ENCODE results near the gene ATP12A.

Gene ATP12A

DNA sequence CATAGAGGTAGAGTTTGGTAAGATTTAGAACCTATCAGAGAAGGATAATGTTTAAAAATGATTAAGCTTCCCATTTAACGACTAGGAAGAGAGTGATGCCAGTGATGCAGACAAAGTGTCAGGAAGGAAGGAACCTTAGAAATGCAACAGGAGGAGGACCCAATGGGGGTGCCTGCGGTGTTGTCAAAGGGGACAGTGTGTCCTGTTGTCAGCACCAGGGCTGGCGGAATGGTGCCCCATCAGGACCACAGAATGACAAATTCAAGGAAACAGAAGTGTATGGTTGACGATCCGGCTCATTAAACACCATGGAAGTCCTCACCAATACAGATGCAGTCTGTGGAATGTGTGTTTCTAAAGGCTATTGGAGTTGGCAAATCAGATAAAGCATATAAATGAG lies 19.3 kb downstream of the ATP12A start:
- no peak for DNase-seq (ENCODE audit: extremely low spot score)
- ChIA-PET POLR2A (no interaction called here), CTCF (interaction anchor here (0.8 to 2.3 kb wide), 4 partner anchors 10 to 28 kb away, joined by 3 to 10 read pairs (median 4); no protein-coding TSS in a partner anchor)
- TF ChIP-seq, protein P1, sequence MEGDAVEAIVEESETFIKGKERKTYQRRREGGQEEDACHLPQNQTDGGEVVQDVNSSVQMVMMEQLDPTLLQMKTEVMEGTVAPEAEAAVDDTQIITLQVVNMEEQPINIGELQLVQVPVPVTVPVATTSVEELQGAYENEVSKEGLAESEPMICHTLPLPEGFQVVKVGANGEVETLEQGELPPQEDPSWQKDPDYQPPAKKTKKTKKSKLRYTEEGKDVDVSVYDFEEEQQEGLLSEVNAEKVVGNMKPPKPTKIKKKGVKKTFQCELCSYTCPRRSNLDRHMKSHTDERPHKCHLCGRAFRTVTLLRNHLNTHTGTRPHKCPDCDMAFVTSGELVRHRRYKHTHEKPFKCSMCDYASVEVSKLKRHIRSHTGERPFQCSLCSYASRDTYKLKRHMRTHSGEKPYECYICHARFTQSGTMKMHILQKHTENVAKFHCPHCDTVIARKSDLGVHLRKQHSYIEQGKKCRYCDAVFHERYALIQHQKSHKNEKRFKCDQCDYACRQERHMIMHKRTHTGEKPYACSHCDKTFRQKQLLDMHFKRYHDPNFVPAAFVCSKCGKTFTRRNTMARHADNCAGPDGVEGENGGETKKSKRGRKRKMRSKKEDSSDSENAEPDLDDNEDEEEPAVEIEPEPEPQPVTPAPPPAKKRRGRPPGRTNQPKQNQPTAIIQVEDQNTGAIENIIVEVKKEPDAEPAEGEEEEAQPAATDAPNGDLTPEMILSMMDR (IDR thresholded peaks at IDR 0.05; ENCODE audit: control extremely low read depth, extremely low read depth, low read depth, missing control alignments), result no peak

- DNase-seq (ENCODE audit: extremely low spot score), result no peak
- ChIA-PET POLR2A (no interaction called here), CTCF (interaction anchor here (0.8 to 1.0 kb wide), 2 partner anchors 9 to 26 kb away, joined by 3 read pairs; no protein-coding TSS in a partner anchor)
- TF ChIP-seq, protein P1 (IDR thresholded peaks at IDR 0.05; ENCODE audit: control extremely low read depth, extremely low read depth, low read depth, missing control alignments), result no peak
Observed at GRCh38 chr13:24700539-24700938, 20.3 kb downstream of the ATP12A start.

GRCh38 chr13:24706886-24707585 lies 26.8 kb downstream of the ATP12A start:
- no peak for DNase-seq (ENCODE audit: extremely low spot score)
- ChIA-PET POLR2A (no interaction called here), CTCF (interaction anchor here (1.0 to 2.7 kb wide), 5 partner anchors 13 to 24 kb away, joined by 3 to 7 read pairs (median 7); no protein-coding TSS in a partner anchor)
- TF ChIP-seq, protein P1 (IDR thresholded peaks at IDR 0.05; ENCODE audit: control extremely low read depth, extremely low read depth, low read depth, missing control alignments), result no peak

DNA sequence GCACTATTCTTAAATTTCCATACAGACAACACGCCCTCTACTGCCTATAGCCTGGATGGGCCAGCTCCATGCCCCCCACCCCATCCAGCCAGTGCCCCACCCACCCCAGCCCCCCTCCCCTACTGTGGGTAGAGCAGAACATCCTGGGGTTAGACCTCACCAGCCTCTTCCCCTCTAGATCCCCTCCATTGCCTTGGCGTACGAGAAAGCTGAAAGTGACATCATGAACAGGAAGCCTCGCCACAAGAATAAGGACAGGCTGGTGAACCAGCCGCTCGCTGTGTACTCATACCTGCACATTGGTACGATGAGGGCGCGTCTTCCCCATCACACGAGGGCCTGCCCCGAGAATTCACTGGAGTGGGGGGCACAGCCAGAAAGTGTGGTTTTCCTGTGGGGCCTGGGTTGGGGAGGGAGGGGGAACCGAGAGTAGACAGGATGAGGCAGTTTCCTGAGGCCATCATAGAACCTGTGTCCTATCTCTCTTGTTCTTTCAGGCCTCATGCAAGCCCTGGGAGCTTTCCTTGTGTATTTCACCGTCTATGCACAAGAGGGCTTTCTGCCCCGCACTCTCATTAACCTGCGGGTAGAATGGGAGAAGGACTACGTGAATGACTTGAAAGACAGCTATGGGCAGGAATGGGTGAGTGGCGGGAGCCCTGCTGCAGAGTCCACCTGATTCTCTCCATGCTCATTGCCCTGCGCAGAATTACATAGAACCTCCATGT lies 29.1 kb downstream of the ATP12A start:
- ChIA-PET CTCF (interaction anchor here (0.7 to 2.1 kb wide), 9 partner anchors 9 to 286 kb away, joined by 3 to 6 read pairs (median 5); no protein-coding TSS in a partner anchor), POLR2A (no interaction called here)
- TF ChIP-seq, protein P1 (IDR thresholded peaks at IDR 0.05; ENCODE audit: control extremely low read depth, extremely low read depth, low read depth, missing control alignments), result no peak
- DNase-seq (ENCODE audit: extremely low spot score), result peak; percentile 52

GRCh38 chr13:24713022-24713421 lies 32.8 kb downstream of the ATP12A start:
- DNase-seq (ENCODE audit: extremely low spot score), result no peak
- TF ChIP-seq, protein P1 (IDR thresholded peaks at IDR 0.05; ENCODE audit: control extremely low read depth, extremely low read depth, low read depth, missing control alignments), result no peak
- ChIA-PET POLR2A (no interaction called here), CTCF (interaction anchor here (0.9 to 4.9 kb wide), 8 partner anchors 8 to 290 kb away, joined by 3 to 25 read pairs (median 6); no protein-coding TSS in a partner anchor)

GRCh38 chr13:24716011-24716410 lies 35.8 kb downstream of the ATP12A start:
- TF ChIP-seq, protein P1 (IDR thresholded peaks at IDR 0.05; ENCODE audit: control extremely low read depth, extremely low read depth, low read depth, missing control alignments), result no peak
- CTCF ChIA-PET, result interaction anchor here (1.0 to 1.5 kb wide), 4 partner anchors 11 to 22 kb away, joined by 3 to 5 read pairs (median 4); no protein-coding TSS in a partner anchor
- POLR2A ChIA-PET, result no interaction called here
- DNase-seq (ENCODE audit: extremely low spot score), result no peak
